Endothelial cell of umbilical vein (primary cell): ENCODE results near the gene DLG1.
A peak's percentile ranks its signal among the peaks of the same experiment; 100 is the strongest.

ENCODE experiments used
- EZH2 ChIP-seq: IDR thresholded peaks from 2 replicates; pipeline ENCODE4 v1.6.1; 2012; ENCODE audit warnings: borderline replicate concordance, low read depth, mild to moderate bottlenecking, moderate library complexity, low read length, inconsistent platforms; ENCODE audit not compliant: severe bottlenecking
- POLR2A ChIP-seq: IDR thresholded peaks from 2 replicates; pipeline ENCODE4 v1.6.1; 2012; ENCODE audit warnings: low read depth, mild to moderate bottlenecking, control low read depth, low read length
- POLR2AphosphoS5 ChIP-seq: IDR thresholded peaks from 2 replicates; pipeline ENCODE4 v1.6.1; 2012; ENCODE audit warnings: low read depth, mild to moderate bottlenecking, control low read depth, low read length, moderate library complexity; ENCODE audit not compliant: insufficient read depth
- TF ChIP-seq, protein P1 (sequence below), 2 donors: IDR thresholded peaks; 1 replicate in 1 of 2; 2 replicates in 1 of 2; pipeline ENCODE4 v1.5.1; 2011; ENCODE audit warnings: low read length in 2 of 2, mild to moderate bottlenecking in 2 of 2, moderate library complexity in 2 of 2, control low read depth in 1 of 2, inconsistent platforms in 1 of 2, low read depth in 1 of 2; ENCODE audit not compliant: insufficient read depth in 1 of 2; ENCODE audit errors: extremely low read depth in 1 of 2
- TF ChIP-seq, protein P2 (sequence below): IDR thresholded peaks from 2 replicates; pipeline ENCODE4 v1.6.1; 2011; ENCODE audit not compliant: insufficient read depth, insufficient read length

DNA sequence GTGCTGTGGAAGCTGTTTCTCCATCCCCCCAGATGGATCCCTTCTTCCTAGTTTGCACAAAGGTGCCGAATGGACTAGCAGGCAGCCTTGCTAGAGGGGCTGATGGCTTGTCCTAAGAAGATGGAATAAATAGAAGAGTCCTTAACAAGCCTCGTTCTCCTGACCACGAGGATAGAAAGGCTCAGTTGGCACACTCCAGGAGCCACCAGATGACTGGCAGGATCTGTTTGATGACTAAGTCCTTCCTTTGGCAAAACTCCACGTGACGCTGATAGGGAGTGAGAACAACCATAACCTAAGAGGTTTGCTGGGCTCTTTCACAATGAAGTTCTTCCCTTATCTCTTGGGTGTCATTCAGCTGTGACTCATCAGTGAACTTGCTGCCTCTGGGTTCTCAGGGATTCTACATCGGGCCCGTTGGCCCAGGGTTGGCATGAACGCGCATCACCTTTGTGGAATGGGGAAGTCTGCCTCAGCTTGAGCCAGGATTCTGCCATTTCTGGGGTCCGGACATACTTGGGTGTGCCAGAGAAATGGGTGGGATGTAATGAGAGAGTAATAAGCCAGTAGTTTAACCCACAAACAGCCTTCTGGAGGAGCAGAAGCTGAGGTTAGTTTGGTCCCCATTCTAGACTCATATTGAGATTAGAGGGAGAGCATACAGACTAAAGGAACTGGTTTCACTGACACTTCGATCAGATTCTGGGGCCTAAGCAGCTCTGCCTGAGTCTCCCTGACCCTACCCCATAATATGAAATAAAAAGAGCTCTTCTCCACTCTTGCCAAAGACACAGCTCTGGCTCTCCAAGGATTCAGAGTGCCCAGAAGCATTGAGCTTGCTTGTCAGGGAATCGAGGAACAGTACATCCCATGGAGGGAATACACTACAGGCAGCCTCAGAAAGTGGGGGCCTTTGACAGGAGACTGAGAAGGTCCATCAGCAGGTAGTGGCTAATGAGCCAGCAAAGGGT, 266.8 kb downstream of the DLG1 start:
- TF ChIP-seq, protein P1, sequence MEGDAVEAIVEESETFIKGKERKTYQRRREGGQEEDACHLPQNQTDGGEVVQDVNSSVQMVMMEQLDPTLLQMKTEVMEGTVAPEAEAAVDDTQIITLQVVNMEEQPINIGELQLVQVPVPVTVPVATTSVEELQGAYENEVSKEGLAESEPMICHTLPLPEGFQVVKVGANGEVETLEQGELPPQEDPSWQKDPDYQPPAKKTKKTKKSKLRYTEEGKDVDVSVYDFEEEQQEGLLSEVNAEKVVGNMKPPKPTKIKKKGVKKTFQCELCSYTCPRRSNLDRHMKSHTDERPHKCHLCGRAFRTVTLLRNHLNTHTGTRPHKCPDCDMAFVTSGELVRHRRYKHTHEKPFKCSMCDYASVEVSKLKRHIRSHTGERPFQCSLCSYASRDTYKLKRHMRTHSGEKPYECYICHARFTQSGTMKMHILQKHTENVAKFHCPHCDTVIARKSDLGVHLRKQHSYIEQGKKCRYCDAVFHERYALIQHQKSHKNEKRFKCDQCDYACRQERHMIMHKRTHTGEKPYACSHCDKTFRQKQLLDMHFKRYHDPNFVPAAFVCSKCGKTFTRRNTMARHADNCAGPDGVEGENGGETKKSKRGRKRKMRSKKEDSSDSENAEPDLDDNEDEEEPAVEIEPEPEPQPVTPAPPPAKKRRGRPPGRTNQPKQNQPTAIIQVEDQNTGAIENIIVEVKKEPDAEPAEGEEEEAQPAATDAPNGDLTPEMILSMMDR (IDR thresholded peaks at IDR 0.05; ENCODE audit: extremely low read depth in 1 of 2, insufficient read depth in 1 of 2, low read depth in 1 of 2, low read length in 2 of 2): no peak
- TF ChIP-seq, protein P2, sequence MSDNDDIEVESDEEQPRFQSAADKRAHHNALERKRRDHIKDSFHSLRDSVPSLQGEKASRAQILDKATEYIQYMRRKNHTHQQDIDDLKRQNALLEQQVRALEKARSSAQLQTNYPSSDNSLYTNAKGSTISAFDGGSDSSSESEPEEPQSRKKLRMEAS: peak; percentile 83
- TF ChIP-seq POLR2A (no peak), POLR2AphosphoS5 (peak; percentile 75), EZH2 (no peak)
